Esophagus squamous epithelium (tissue), 5 donors: ENCODE results near the gene CNPY1. TPM values are rescaled to one million over a fixed set of nuclear protein-coding genes. Genes with fewer than 3 reads are reported as not detected.

Source experiments
- DNase-seq: peaks from one replicate; lab custom pipeline; 2025; lab: John Stamatoyannopoulos, UW
- H3K27ac ChIP-seq, 4 donors: fragments of 200-600 bp; sonication (generic); one replicate each; pipeline ENCODE4 v1.5.1; 2016 to 2019; ENCODE audit warnings: mild to moderate bottlenecking in 1 of 4
- H3K27me3 ChIP-seq, 4 donors: fragments of 200-600 bp; sonication (generic); 1 replicate in 3 of 4; 2 replicates in 1 of 4; pipeline versions ENCODE4 v1.5.1 to v1.6.0; 2017 to 2021; ENCODE audit warnings: antibody characterized with exemption in 1 of 4
- H3K36me3 ChIP-seq, 3 donors: fragments of 200-600 bp; sonication (generic); one replicate each; pipeline ENCODE4 v1.5.1; 2016 to 2019
- H3K4me1 ChIP-seq, 3 donors: fragments of 200-600 bp; sonication (generic); one replicate each; pipeline ENCODE4 v1.5.1; 2017 to 2019
- H3K4me3 ChIP-seq, 4 donors: fragments of 200-600 bp; sonication (generic); 1 replicate in 3 of 4; 2 replicates in 1 of 4; pipeline ENCODE4 v1.5.1; 2016 to 2019; ENCODE audit warnings: mild to moderate bottlenecking in 2 of 4, moderate library complexity in 1 of 4
- H3K9me3 ChIP-seq, 3 donors: fragments of 200-600 bp; sonication (generic); one replicate each; pipeline ENCODE4 v1.5.1; 2016 to 2019
- CTCF ChIP-seq, 6 experiments: fragments of 450-650 bp in 4 of 6; fragments of 200-600 bp in 2 of 6; sonication (generic) in 2 of 6; IDR thresholded peaks; one replicate each; pipeline ENCODE4 v1.5.1; 2016 to 2019; ENCODE audit warnings: antibody characterized with exemption in 6 of 6, mild to moderate bottlenecking in 4 of 6, moderate library complexity in 4 of 6
- POLR2A ChIP-seq, 4 donors: fragments of 450-650 bp; IDR thresholded peaks; one replicate each; pipeline ENCODE4 v1.6.1; 2017; ENCODE audit warnings: antibody characterized with exemption in 4 of 4, mild to moderate bottlenecking in 4 of 4, moderate library complexity in 3 of 4
- WGBS, 2 donors: methylation state at CpG; one replicate each; pipeline ENCODE4 v1.1.5; 2018; 5-methylcytosine and 5-hydroxymethylcytosine counted together
- intact Hi-C: fragments of 100-400 bp; cut with DNase I; formaldehyde crosslinking; loops from one replicate; pipeline ENCODE4 v1.15.0; 2022
- total RNA-seq, 4 donors: library from RNA; depleted of rRNA; stranded (reverse); fragments of >200 nt; gene quantifications; one replicate each; pipeline ENCODE4 v1.1.0, GENCODE V29; 2016
- donor health status: DM: yes; HTN: yes; CAD: no.

Gene CNPY1
- total RNA-seq, 4 donors from 2014 or later = not detected

- Histone ChIP-seq H3K9me3 (no peaks in the 10 kb centered on the region), H3K4me3 (no peak overlapping the region)
- no peak for TF ChIP-seq POLR2A (IDR thresholded peaks at IDR 0.05)
- TF ChIP-seq CTCF (IDR thresholded peaks at IDR 0.05) = no peak
Measured at GRCh38 chr7:155529346-155529745, 17.0 kb downstream of the CNPY1 start.

GRCh38 chr7:155527664-155528063 is 18.7 kb downstream of the CNPY1 start:
- 77 to 78% methylated on average over 6 to 7 of the region's 7 CpGs for WGBS, 2 donors
- H3K4me3 ChIP-seq = no peak overlapping the region
- H3K27ac ChIP-seq = no peak overlapping the region
- intact Hi-C loops = no loop called here
- peaks cover 0 to 96% (median 5%) of the 10 kb centered on the region in 4 donors for H3K27me3 ChIP-seq
- H3K4me1 ChIP-seq = peaks cover 0 to 9% (median 0%) of the 10 kb centered on the region in 3 donors
- TF ChIP-seq POLR2A (IDR thresholded peaks at IDR 0.05) = no peak
- no peak for TF ChIP-seq CTCF (IDR thresholded peaks at IDR 0.05)
- no peaks in the 10 kb centered on the region for H3K9me3 ChIP-seq
- DNase-seq = no peak
- H3K36me3 ChIP-seq = no peaks in the 10 kb centered on the region

More at GRCh38 chr7:155529346-155529745, 17.0 kb downstream of the CNPY1 start:
- no peak for DNase-seq
- Histone ChIP-seq H3K27me3 (peaks cover 10 to 96% (median 16%) of the 10 kb centered on the region in 4 donors), H3K27ac (no peak overlapping the region), H3K4me1 (peaks cover 0 to 23% (median 7%) of the 10 kb centered on the region in 3 donors), H3K36me3 (no peaks in the 10 kb centered on the region)
- intact Hi-C loops = no loop called here
- WGBS, 2 donors = 89 to 92% methylated on average over 4 of the region's 4 CpGs

GRCh38 chr7:155526225-155526624 is 20.1 kb downstream of the CNPY1 start:
- Histone ChIP-seq H3K27me3 (peaks cover 0 to 96% (median 2%) of the 10 kb centered on the region in 4 donors), H3K9me3 (no peaks in the 10 kb centered on the region), H3K27ac (no peak overlapping the region), H3K4me3 (no peak overlapping the region), H3K36me3 (no peaks in the 10 kb centered on the region), H3K4me1 (no peaks in the 10 kb centered on the region)
- no peak for TF ChIP-seq POLR2A (IDR thresholded peaks at IDR 0.05)
- 69 to 72% methylated on average over 13 of the region's 13 CpGs for WGBS, 2 donors
- intact Hi-C loops = no loop called here
- DNase-seq = no peak

- H3K27ac ChIP-seq = no peak overlapping the region
- no peak overlapping the region for H3K4me3 ChIP-seq
- no peak for TF ChIP-seq CTCF (IDR thresholded peaks at IDR 0.05)
- no peak for TF ChIP-seq POLR2A (IDR thresholded peaks at IDR 0.05)
- H3K36me3 ChIP-seq = no peaks in the 10 kb centered on the region
- no peaks in the 10 kb centered on the region for H3K9me3 ChIP-seq
- intact Hi-C loops = no loop called here
- no peaks in the 10 kb centered on the region for H3K4me1 ChIP-seq
- 71 to 80% methylated on average over 10 of the region's 11 CpGs for WGBS, 2 donors
- DNase-seq = no peak
- peaks cover 0 to 87% (median 0%) of the 10 kb centered on the region in 4 donors for H3K27me3 ChIP-seq
Measured at GRCh38 chr7:155524018-155524556, 22.3 kb downstream of the CNPY1 start.

GRCh38 chr7:155523168-155523675 is 23.1 kb downstream of the CNPY1 start:
- WGBS, 2 donors = 66 to 73% methylated on average over 10 to 16 of the region's 16 CpGs

More at GRCh38 chr7:155523168-155523675, 23.1 kb downstream of the CNPY1 start:
- DNase-seq = no peak
- TF ChIP-seq CTCF (IDR thresholded peaks at IDR 0.05) (no peak), POLR2A (IDR thresholded peaks at IDR 0.05) (no peak)
- Histone ChIP-seq H3K4me1 (no peaks in the 10 kb centered on the region), H3K4me3 (no peak overlapping the region), H3K36me3 (no peaks in the 10 kb centered on the region), H3K27ac (no peak overlapping the region), H3K27me3 (peaks cover 0 to 90% (median 0%) of the 10 kb centered on the region in 4 donors), H3K9me3 (no peaks in the 10 kb centered on the region)
- intact Hi-C loops = no loop called here
